Osteoblast (primary cell): ENCODE results near the gene PTH. TPM values are rescaled to one million over a fixed set of nuclear protein-coding genes. Genes with fewer than 3 reads are reported as not detected.

Source experiments
- DNase-seq: peaks from one replicate; pipeline ENCODE4 v3.0.0; 2011; ENCODE audit warnings: low spot score, mixed read lengths; ENCODE audit not compliant: insufficient read length; ENCODE audit errors: missing footprints
- H2AFZ ChIP-seq: 2 replicates; pipeline ENCODE4 v1.6.0; 2011; ENCODE audit warnings: mild to moderate bottlenecking, low read length
- H3K27ac ChIP-seq: 2 replicates; pipeline ENCODE4 v1.5.1; 2011; ENCODE audit warnings: mild to moderate bottlenecking, low read depth, low read length, moderate library complexity
- H3K27me3 ChIP-seq: 2 replicates; pipeline ENCODE4 v1.6.0; 2012; ENCODE audit warnings: mild to moderate bottlenecking, control low read depth, inconsistent platforms, low read length, moderate library complexity; ENCODE audit not compliant: insufficient read depth
- H3K36me3 ChIP-seq: 2 replicates; pipeline ENCODE4 v1.5.1; 2011; ENCODE audit warnings: mild to moderate bottlenecking, low read length, control low read depth, moderate library complexity; ENCODE audit not compliant: insufficient read depth
- H3K4me1 ChIP-seq: 2 replicates; pipeline ENCODE4 v1.5.1; 2011; ENCODE audit warnings: mild to moderate bottlenecking, low read length, control low read depth, moderate library complexity; ENCODE audit not compliant: insufficient read depth
- H3K4me2 ChIP-seq: 2 replicates; pipeline ENCODE4 v1.6.0; 2011; ENCODE audit warnings: mild to moderate bottlenecking, low read length; ENCODE audit not compliant: insufficient read depth
- H3K4me3 ChIP-seq: fragments of 200-600 bp; sonication (generic); 3 replicates; pipeline ENCODE4 v1.5.1; 2012; ENCODE audit warnings: mild to moderate bottlenecking, low read length, inconsistent platforms; ENCODE audit not compliant: insufficient read depth
- H3K79me2 ChIP-seq: 2 replicates; pipeline ENCODE4 v1.6.0; 2012; ENCODE audit warnings: mild to moderate bottlenecking, low read length, control low read depth, inconsistent platforms; ENCODE audit not compliant: insufficient read depth
- H3K9me3 ChIP-seq: 2 replicates; pipeline ENCODE4 v1.5.1; 2011; ENCODE audit warnings: low read depth, low read length, control low read depth
- H4K20me1 ChIP-seq: 2 replicates; pipeline ENCODE4 v1.6.0; 2012; ENCODE audit warnings: mild to moderate bottlenecking, low read length, control low read depth; ENCODE audit not compliant: insufficient read depth
- total RNA-seq: library from RNA; depleted of rRNA; stranded (reverse); fragments of >200 nt; gene quantifications from 2 replicates; pipeline ENCODE4 v1.2.3, GENCODE V29; 2012
- TF ChIP-seq, protein P1 (sequence below): IDR thresholded peaks from 2 replicates; pipeline ENCODE4 v1.5.1; 2011; ENCODE audit warnings: mild to moderate bottlenecking, low read depth, low read length, moderate library complexity; ENCODE audit errors: extremely low read depth

Gene PTH
- total RNA-seq, 1 donor, result not detected

- TF ChIP-seq, protein P1, sequence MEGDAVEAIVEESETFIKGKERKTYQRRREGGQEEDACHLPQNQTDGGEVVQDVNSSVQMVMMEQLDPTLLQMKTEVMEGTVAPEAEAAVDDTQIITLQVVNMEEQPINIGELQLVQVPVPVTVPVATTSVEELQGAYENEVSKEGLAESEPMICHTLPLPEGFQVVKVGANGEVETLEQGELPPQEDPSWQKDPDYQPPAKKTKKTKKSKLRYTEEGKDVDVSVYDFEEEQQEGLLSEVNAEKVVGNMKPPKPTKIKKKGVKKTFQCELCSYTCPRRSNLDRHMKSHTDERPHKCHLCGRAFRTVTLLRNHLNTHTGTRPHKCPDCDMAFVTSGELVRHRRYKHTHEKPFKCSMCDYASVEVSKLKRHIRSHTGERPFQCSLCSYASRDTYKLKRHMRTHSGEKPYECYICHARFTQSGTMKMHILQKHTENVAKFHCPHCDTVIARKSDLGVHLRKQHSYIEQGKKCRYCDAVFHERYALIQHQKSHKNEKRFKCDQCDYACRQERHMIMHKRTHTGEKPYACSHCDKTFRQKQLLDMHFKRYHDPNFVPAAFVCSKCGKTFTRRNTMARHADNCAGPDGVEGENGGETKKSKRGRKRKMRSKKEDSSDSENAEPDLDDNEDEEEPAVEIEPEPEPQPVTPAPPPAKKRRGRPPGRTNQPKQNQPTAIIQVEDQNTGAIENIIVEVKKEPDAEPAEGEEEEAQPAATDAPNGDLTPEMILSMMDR, result no peak
- H3K9me3 ChIP-seq, result no peaks in the 10 kb centered on the region
- no peak overlapping the region for H3K4me2 ChIP-seq
- no peaks in the 10 kb centered on the region for H3K27me3 ChIP-seq
- H2AFZ ChIP-seq, result no peak overlapping the region
- no peaks in the 10 kb centered on the region for H3K36me3 ChIP-seq
- no peak overlapping the region for H3K4me3 ChIP-seq
- peaks cover 5% of the 10 kb centered on the region for H4K20me1 ChIP-seq
- no peak overlapping the region for H3K27ac ChIP-seq
- H3K4me1 ChIP-seq, result peaks cover 11% of the 10 kb centered on the region
- DNase-seq, result no peak
- H3K79me2 ChIP-seq, result peaks cover 91% of the 10 kb centered on the region
These were observed 49.4 kb downstream of the PTH start for GRCh38 chr11:13446444-13446843.

DNA sequence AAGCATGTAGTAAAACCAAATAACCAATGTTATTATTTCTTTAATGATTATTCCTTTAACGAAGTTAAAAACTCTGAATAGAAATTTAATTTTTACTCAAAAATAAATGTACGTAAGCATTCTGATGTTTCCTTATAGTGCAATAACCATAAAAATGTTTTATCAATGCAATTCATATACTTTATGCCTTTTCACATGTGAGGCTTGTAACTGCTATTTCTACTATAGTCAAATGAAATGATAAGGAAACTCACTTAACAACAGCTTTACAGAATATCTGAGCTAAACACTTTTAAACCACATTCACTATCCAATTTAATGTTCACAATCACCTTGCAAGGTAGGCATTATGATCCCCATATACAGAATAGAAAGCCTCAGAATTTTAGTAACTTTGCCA, 50.2 kb downstream of the PTH start:
- no peaks in the 10 kb centered on the region for H3K27me3 ChIP-seq
- H4K20me1 ChIP-seq, result peaks cover 5% of the 10 kb centered on the region
- H3K4me2 ChIP-seq, result no peak overlapping the region
- peaks cover 83% of the 10 kb centered on the region for H3K79me2 ChIP-seq
- peaks cover 18% of the 10 kb centered on the region for H3K4me1 ChIP-seq
- no peak overlapping the region for H3K4me3 ChIP-seq
- H3K9me3 ChIP-seq, result no peaks in the 10 kb centered on the region
- no peak overlapping the region for H2AFZ ChIP-seq
- DNase-seq, result no peak
- no peak overlapping the region for H3K27ac ChIP-seq
- no peaks in the 10 kb centered on the region for H3K36me3 ChIP-seq
- TF ChIP-seq, protein P1, result no peak

Other genes with a start within 250 kb of the PTH start
- 8.5 and 13.0 TPM in 2 replicates for gene BMAL1, start 218.2 kb downstream of the PTH start, total RNA-seq
- gene BTBD10, start 32.8 kb downstream of the PTH start, total RNA-seq, result 51.0 and 55.7 TPM in 2 replicates
- 61.9 and 70.1 TPM in 2 replicates for gene FAR1, start 172.7 kb upstream of the PTH start, total RNA-seq